Subcutaneous adipose tissue (tissue), 4 donors: Measurements from ENCODE around the gene NSFL1C. TPM values are rescaled to one million over a fixed set of nuclear protein-coding genes. Genes with fewer than 3 reads are reported as not detected.

Source experiments
- CTCF ChIP-seq: fragments of 450-650 bp; IDR thresholded peaks from one replicate; pipeline ENCODE4 v1.5.1; 2016; ENCODE audit warnings: low read depth, mild to moderate bottlenecking, control low read depth, antibody characterized with exemption, moderate library complexity
- total RNA-seq, 4 donors: library from RNA; depleted of rRNA; stranded (reverse); fragments of >200 nt; gene quantifications; one replicate each; pipeline ENCODE4 v1.1.0, GENCODE V29; 2016

Gene NSFL1C
- total RNA-seq, 4 donors from 2014 or later, result 43.7 to 60.5 (median 57.8) TPM

- no peak for TF ChIP-seq CTCF
These were observed 6.1 kb upstream of the NSFL1C start for GRCh38 chr20:1472556-1473245.

DNA sequence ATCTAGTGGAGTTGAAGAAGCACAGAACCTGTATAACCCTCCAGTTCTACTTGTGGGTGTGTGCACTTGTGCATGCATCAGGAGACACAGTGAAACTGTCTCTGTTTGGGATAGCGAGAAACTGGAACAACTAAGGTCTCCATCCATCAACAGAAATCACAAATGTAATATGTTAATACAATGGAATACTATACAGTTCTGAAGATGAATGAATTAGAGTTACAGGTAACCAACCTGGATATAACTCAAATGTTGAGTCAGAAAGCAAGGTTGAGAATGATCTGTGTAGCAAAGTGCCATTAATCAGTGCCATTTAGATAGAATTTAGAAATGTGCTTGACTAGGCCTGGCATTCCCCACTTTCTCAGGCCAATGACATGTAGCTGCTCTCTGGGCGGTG lies 4.6 kb upstream of the NSFL1C start:
- TF ChIP-seq CTCF, result no peak

DNA sequence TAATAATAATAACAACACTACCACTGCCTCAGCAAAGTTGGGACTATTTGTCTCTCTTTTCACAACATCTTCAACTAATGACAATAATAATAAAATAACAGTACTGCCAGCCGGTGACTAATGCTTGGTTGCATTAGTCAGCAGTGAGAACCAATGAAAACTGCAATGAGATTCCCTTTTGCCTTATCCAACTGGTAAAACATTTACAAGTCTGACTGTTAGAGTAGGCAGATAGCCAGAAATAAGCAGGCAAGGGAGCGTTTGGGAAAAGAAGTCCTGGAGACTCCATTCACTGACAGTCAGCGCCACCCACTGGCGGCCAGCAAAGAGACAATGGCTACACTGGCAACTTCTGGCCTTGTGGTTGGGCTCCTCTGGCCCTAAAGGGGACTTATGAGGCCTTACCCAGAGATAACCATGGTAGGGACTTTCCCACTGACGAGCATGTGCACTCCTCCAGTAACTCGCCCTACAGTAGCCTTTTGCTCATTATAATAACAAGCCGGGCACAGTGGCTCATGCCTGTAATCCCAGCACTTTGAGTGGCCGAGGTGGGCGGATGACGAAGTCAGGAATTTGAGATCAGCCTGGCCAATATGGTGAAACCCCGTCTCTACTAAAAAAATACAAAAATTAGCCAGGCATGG lies 3.4 kb upstream of the NSFL1C start:
- TF ChIP-seq CTCF, result no peak

GRCh38 chr20:1469306-1469905 lies 2.8 kb upstream of the NSFL1C start:
- no peak for TF ChIP-seq CTCF

GRCh38 chr20:1468117-1468624 lies 1.5 kb upstream of the NSFL1C start:
- no peak for TF ChIP-seq CTCF

DNA sequence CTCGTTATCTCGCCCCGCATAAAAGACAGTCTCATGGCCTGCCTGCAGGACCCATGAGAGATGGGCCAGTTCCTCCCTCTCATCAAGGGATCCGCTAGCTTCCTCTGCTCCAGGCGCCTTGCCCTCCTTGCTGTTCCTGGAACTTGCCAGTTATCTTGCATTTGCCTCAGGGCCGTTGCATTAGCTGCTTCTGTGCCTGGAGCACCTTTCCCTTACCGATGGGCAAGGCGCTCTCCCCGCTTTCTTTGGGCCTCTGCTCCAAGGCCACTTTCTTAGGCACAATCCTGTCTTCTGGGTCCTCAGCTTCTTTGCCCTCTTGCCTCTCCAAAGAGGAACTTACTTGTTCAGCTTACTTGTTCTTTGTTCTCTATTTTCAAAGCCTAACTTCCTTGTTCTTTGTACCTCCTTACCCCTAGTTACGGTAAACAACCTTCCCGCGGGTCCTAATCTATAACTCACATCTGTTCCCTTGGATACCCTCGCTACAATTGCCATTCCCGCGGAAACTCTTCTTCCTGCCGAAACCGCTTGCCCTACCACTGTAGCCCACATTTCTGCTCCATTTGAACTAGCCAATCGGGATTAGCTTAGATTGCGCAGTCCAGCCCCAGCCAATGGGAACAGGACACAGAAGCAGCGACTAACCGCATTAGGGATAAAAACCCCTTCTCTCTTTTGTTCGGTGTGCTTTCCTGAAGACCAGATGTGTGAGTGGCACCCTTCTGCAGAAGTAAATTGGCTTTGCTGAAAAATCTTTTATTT lies 887 bp upstream of the NSFL1C start:
- no peak for TF ChIP-seq CTCF

DNA sequence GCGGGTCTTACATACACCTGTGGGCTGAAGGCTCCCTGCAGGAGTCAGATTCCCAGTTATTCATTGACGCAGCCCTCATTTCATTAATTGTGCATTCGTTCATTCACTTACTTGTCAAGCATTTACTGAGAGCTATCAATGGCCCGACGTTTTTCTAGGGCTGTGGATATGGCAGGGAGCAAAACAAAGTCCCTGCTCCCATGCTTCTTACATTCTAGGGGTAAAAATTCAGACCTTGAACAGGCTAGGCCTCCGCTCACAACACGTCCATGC lies 369 bp upstream of the NSFL1C start:
- TF ChIP-seq CTCF, result no peak
